Amygdala (tissue), 56 donors: ENCODE measurements around the gene TNRC6B.

Experiments used
- DNase-seq, 56 donors: peaks; one replicate each; lab custom pipeline; 2025; lab: John Stamatoyannopoulos, UW

TNRC6B gene

GRCh38 chr22:40237788-40238424 is 60.2 kb downstream of the TNRC6B start:
- DNase-seq = no peak

- peak in 1 of 56 donors; percentile 8 for DNase-seq
Observed at GRCh38 chr22:40238425-40239344, 61.0 kb downstream of the TNRC6B start.

- no peak for DNase-seq
Observed at GRCh38 chr22:40239345-40239683, 61.6 kb downstream of the TNRC6B start.

GRCh38 chr22:40240160-40240559 is 62.4 kb downstream of the TNRC6B start:
- DNase-seq = no peak

- DNase-seq = no peak
Observed at GRCh38 chr22:40240686-40241085, 63.0 kb downstream of the TNRC6B start.

GRCh38 chr22:40241200-40241763 is 63.6 kb downstream of the TNRC6B start:
- no peak for DNase-seq

- DNase-seq = no peak
Observed at GRCh38 chr22:40243891-40244290, 66.2 kb downstream of the TNRC6B start.

- DNase-seq = no peak
Observed at GRCh38 chr22:40244586-40244985, 66.9 kb downstream of the TNRC6B start.

- no peak for DNase-seq
Observed at GRCh38 chr22:40247976-40248375, 70.3 kb downstream of the TNRC6B start.

GRCh38 chr22:40249286-40249685 is 71.6 kb downstream of the TNRC6B start:
- DNase-seq = no peak

- DNase-seq = no peak
Observed at GRCh38 chr22:40250608-40251007, 72.9 kb downstream of the TNRC6B start.

GRCh38 chr22:40251106-40251505 is 73.4 kb downstream of the TNRC6B start:
- DNase-seq = peak in 1 of 56 donors; percentile 2

- DNase-seq = no peak
Observed at GRCh38 chr22:40252146-40252545, 74.4 kb downstream of the TNRC6B start.

GRCh38 chr22:40256516-40256915 is 78.8 kb downstream of the TNRC6B start:
- DNase-seq = no peak

- no peak for DNase-seq
Observed at GRCh38 chr22:40258017-40258416, 80.3 kb downstream of the TNRC6B start.

GRCh38 chr22:40258501-40258915 is 80.8 kb downstream of the TNRC6B start:
- no peak for DNase-seq

- peak in 14 of 56 donors; percentile 10 to 43 (median 29) for DNase-seq
Observed at GRCh38 chr22:40261783-40262182, 84.1 kb downstream of the TNRC6B start.

- no peak for DNase-seq
Observed at GRCh38 chr22:40263191-40263590, 85.5 kb downstream of the TNRC6B start.

- no peak for DNase-seq
Observed at GRCh38 chr22:40265783-40266182, 88.1 kb downstream of the TNRC6B start.

GRCh38 chr22:40270031-40270430 is 92.3 kb downstream of the TNRC6B start:
- no peak for DNase-seq

GRCh38 chr22:40270748-40271373 is 93.1 kb downstream of the TNRC6B start:
- DNase-seq = no peak
